ENCODE measurements around the gene STON1.

Gene STON1

DNA sequence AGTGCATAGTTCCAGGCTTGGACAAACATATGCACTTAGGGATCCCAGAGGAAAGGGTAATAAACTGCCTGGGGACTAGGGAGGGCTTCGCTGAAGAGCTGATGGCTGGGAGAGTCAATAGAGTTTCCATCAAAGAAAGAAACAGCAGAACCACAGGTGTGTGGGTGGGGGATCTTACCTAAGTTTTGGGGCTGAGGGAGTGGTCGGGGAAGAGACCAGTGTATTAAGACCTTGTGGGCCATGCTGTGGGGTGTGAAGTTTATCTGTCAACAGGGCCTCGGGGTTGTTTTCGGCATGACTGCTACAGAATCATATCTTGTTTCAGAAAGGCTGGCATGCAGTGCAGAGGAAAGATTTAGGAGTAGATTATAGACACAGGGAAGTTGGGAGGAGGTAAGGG, 56.5 kb downstream of the STON1 start:
- TF ChIP-seq, protein P1, sequence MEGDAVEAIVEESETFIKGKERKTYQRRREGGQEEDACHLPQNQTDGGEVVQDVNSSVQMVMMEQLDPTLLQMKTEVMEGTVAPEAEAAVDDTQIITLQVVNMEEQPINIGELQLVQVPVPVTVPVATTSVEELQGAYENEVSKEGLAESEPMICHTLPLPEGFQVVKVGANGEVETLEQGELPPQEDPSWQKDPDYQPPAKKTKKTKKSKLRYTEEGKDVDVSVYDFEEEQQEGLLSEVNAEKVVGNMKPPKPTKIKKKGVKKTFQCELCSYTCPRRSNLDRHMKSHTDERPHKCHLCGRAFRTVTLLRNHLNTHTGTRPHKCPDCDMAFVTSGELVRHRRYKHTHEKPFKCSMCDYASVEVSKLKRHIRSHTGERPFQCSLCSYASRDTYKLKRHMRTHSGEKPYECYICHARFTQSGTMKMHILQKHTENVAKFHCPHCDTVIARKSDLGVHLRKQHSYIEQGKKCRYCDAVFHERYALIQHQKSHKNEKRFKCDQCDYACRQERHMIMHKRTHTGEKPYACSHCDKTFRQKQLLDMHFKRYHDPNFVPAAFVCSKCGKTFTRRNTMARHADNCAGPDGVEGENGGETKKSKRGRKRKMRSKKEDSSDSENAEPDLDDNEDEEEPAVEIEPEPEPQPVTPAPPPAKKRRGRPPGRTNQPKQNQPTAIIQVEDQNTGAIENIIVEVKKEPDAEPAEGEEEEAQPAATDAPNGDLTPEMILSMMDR (IDR thresholded peaks at IDR 0.05; ENCODE audit: low read length): no peak
- no peak for TF ChIP-seq EZH2 (IDR thresholded peaks at IDR 0.05; ENCODE audit: borderline replicate concordance, low read length)
- no peak overlapping the region for H3K27ac ChIP-seq (ENCODE audit: low read depth, low read length, poor library complexity, severe bottlenecking)
- no peaks in the 10 kb centered on the region for H4K20me1 ChIP-seq (ENCODE audit: insufficient read depth, low read length)
- H3K79me2 ChIP-seq (ENCODE audit: insufficient read depth, low read length): no peaks in the 10 kb centered on the region
- no peaks in the 10 kb centered on the region for H3K27me3 ChIP-seq (ENCODE audit: insufficient read depth, low read length)
- H3K36me3 ChIP-seq (ENCODE audit: insufficient read depth, low read length): no peaks in the 10 kb centered on the region
- no peaks in the 10 kb centered on the region for H3K4me1 ChIP-seq (ENCODE audit: insufficient read depth, low read length, severe bottlenecking)
- H2AFZ ChIP-seq (ENCODE audit: low read length): no peak overlapping the region
- H3F3A ChIP-seq (ENCODE audit: insufficient read depth, low read length): no peaks in the 10 kb centered on the region
- no peaks in the 10 kb centered on the region for H3K9me3 ChIP-seq (ENCODE audit: low read length)
- no peak overlapping the region for H3K4me3 ChIP-seq (ENCODE audit: low read depth, low read length, poor library complexity, severe bottlenecking)
- H3K9me2 ChIP-seq (ENCODE audit: low read depth, low read length): no peaks in the 10 kb centered on the region
- H3K9ac ChIP-seq (ENCODE audit: low read length): no peak overlapping the region
- no peak overlapping the region for H3K4me2 ChIP-seq (ENCODE audit: low read length)

DNA sequence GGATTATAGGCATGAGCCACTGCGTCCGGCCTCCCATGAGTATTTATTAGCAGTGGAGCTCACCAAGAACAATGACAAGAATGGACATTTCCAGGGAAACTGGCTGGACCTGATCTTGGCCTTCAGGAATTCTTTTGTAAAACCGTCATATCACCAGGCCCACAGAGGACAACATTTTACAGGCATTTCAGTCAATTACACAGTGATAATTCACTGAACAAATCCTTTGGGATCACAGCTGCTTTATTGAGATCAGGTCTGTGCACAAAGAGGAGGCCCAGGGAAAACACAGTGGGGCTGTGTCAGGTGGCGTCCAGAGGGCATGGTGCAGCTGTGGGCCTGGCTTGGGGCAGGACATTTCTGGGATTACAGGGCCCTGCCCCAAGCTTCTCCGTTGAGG, 57.6 kb downstream of the STON1 start:
- no peak overlapping the region for H3K27ac ChIP-seq (ENCODE audit: low read depth, low read length, poor library complexity, severe bottlenecking)
- H2AFZ ChIP-seq (ENCODE audit: low read length): no peak overlapping the region
- H3K36me3 ChIP-seq (ENCODE audit: insufficient read depth, low read length): no peaks in the 10 kb centered on the region
- no peak overlapping the region for H3K9ac ChIP-seq (ENCODE audit: low read length)
- no peaks in the 10 kb centered on the region for H3K9me3 ChIP-seq (ENCODE audit: low read length)
- H3K4me2 ChIP-seq (ENCODE audit: low read length): no peak overlapping the region
- H3K9me2 ChIP-seq (ENCODE audit: low read depth, low read length): no peaks in the 10 kb centered on the region
- H3K4me3 ChIP-seq (ENCODE audit: low read depth, low read length, poor library complexity, severe bottlenecking): no peak overlapping the region
- no peaks in the 10 kb centered on the region for H3K79me2 ChIP-seq (ENCODE audit: insufficient read depth, low read length)
- no peaks in the 10 kb centered on the region for H3K27me3 ChIP-seq (ENCODE audit: insufficient read depth, low read length)
- H4K20me1 ChIP-seq (ENCODE audit: insufficient read depth, low read length): no peaks in the 10 kb centered on the region
- no peaks in the 10 kb centered on the region for H3K4me1 ChIP-seq (ENCODE audit: insufficient read depth, low read length, severe bottlenecking)
- H3F3A ChIP-seq (ENCODE audit: insufficient read depth, low read length): no peaks in the 10 kb centered on the region
- TF ChIP-seq EZH2 (IDR thresholded peaks at IDR 0.05; ENCODE audit: borderline replicate concordance, low read length): no peak

DNA sequence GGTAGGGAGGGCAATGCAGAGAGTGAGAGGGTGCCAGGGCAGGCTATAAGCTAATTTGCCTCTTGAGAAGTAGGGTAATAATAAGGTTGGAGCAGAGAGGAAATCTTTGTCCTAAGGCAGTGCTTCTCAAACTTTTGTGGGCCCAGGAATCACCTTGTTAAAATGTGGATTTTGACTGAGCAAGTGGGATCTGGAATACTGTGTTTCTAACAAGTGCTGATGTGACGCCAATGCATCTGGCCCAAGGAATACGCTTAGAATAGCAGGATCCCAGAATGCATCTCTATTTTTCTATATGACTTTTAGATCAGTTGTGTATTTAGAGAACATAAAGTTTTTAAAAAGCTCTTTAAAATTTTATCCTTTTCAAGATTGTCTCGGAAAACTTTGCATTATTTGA, 58.0 kb downstream of the STON1 start:
- Histone ChIP-seq H2AFZ (ENCODE audit: low read length) (no peak overlapping the region), H3K4me3 (ENCODE audit: low read depth, low read length, poor library complexity, severe bottlenecking) (no peak overlapping the region), H3F3A (ENCODE audit: insufficient read depth, low read length) (no peaks in the 10 kb centered on the region), H3K27ac (ENCODE audit: low read depth, low read length, poor library complexity, severe bottlenecking) (no peak overlapping the region), H3K9me3 (ENCODE audit: low read length) (no peaks in the 10 kb centered on the region), H3K9me2 (ENCODE audit: low read depth, low read length) (no peaks in the 10 kb centered on the region), H4K20me1 (ENCODE audit: insufficient read depth, low read length) (no peaks in the 10 kb centered on the region), H3K4me1 (ENCODE audit: insufficient read depth, low read length, severe bottlenecking) (no peaks in the 10 kb centered on the region), H3K36me3 (ENCODE audit: insufficient read depth, low read length) (no peaks in the 10 kb centered on the region), H3K79me2 (ENCODE audit: insufficient read depth, low read length) (no peaks in the 10 kb centered on the region), H3K4me2 (ENCODE audit: low read length) (no peak overlapping the region), H3K9ac (ENCODE audit: low read length) (no peak overlapping the region), H3K27me3 (ENCODE audit: insufficient read depth, low read length) (no peaks in the 10 kb centered on the region)
- TF ChIP-seq, protein P1 (IDR thresholded peaks at IDR 0.05; ENCODE audit: low read length): no peak
- no peak for TF ChIP-seq EZH2 (IDR thresholded peaks at IDR 0.05; ENCODE audit: borderline replicate concordance, low read length)

DNA sequence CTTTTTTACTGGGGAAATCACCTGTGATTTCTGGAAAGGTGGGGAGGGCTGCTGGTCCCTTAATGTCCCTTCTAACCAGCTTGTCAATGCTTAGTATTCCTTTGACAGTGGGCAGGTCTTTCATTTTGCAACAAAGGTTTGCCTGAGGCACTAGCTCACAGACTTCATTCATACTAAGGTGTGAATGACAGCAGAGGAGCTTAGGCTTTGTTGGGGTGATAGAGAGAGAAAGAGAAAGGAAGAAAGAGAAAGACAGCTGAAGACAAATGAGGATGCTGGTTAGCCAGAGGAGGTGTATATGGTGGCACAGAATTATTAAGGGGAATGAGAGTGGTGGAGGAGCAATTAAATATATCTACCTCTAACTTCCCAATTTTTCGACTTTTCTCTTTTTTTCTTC, 58.8 kb downstream of the STON1 start:
- H3K79me2 ChIP-seq (ENCODE audit: insufficient read depth, low read length): no peaks in the 10 kb centered on the region
- H3K36me3 ChIP-seq (ENCODE audit: insufficient read depth, low read length): no peaks in the 10 kb centered on the region
- H3K9ac ChIP-seq (ENCODE audit: low read length): no peak overlapping the region
- H3K27me3 ChIP-seq (ENCODE audit: insufficient read depth, low read length): no peaks in the 10 kb centered on the region
- H3F3A ChIP-seq (ENCODE audit: insufficient read depth, low read length): no peaks in the 10 kb centered on the region
- no peaks in the 10 kb centered on the region for H3K4me1 ChIP-seq (ENCODE audit: insufficient read depth, low read length, severe bottlenecking)
- H4K20me1 ChIP-seq (ENCODE audit: insufficient read depth, low read length): no peaks in the 10 kb centered on the region
- no peak overlapping the region for H3K27ac ChIP-seq (ENCODE audit: low read depth, low read length, poor library complexity, severe bottlenecking)
- H3K4me2 ChIP-seq (ENCODE audit: low read length): no peak overlapping the region
- H3K9me3 ChIP-seq (ENCODE audit: low read length): no peaks in the 10 kb centered on the region
- no peak for TF ChIP-seq EZH2 (IDR thresholded peaks at IDR 0.05; ENCODE audit: borderline replicate concordance, low read length)
- TF ChIP-seq, protein P1 (IDR thresholded peaks at IDR 0.05; ENCODE audit: low read length): no peak
- H2AFZ ChIP-seq (ENCODE audit: low read length): no peak overlapping the region
- no peak overlapping the region for H3K4me3 ChIP-seq (ENCODE audit: low read depth, low read length, poor library complexity, severe bottlenecking)
- no peaks in the 10 kb centered on the region for H3K9me2 ChIP-seq (ENCODE audit: low read depth, low read length)
